ENCODE measurements around the gene NOL4L. TPM values are rescaled to one million over a fixed set of nuclear protein-coding genes. Genes with fewer than 3 reads are reported as not detected.

NOL4L gene
- total RNA-seq, 1 experiment from 2014 or later, result 31.7 TPM

GRCh38 chr20:32431457-32431856 lies 153.7 kb downstream of the NOL4L start:
- no peaks in the 10 kb centered on the region for H3K9me3 ChIP-seq (ENCODE audit: control insufficient read depth, low read depth, low read length)
- no peaks in the 10 kb centered on the region for H3K79me1 ChIP-seq (ENCODE audit: insufficient read depth, low read depth, low read length, poor library complexity, severe bottlenecking)
- H3K56ac ChIP-seq (ENCODE audit: insufficient read length, low read depth, low read length), result no peak overlapping the region
- no peak overlapping the region for H3T11ph ChIP-seq (ENCODE audit: low read length)
- H2BK120ac ChIP-seq (ENCODE audit: low read depth, low read length, poor library complexity, severe bottlenecking), result no peak overlapping the region
- H4K91ac ChIP-seq (ENCODE audit: insufficient read length, low read depth, low read length), result no peak overlapping the region
- H2BK12ac ChIP-seq (ENCODE audit: insufficient read length, low read depth, low read length), result no peak overlapping the region
- H3K4ac ChIP-seq (ENCODE audit: low read depth, low read length), result no peak overlapping the region
- Mint-ChIP-seq H3K9me3 (no peaks in the 10 kb centered on the region), H3K4me3 (no peak overlapping the region), H3K27ac (no peak overlapping the region), H3K4me1 (no peaks in the 10 kb centered on the region), H3K36me3 (ENCODE audit: insufficient read depth in 1 of 3, low read depth in 3 of 3) (peaks cover 13 to 53% (median 40%) of the 10 kb centered on the region in 3 experiments; a peak in 5 of 7 replicates), H3K27me3 (ENCODE audit: low read depth) (no peaks in the 10 kb centered on the region)
- H3K4me1 ChIP-seq (ENCODE audit: insufficient read depth, low read length), result no peaks in the 10 kb centered on the region
- no peak overlapping the region for H2AFZ ChIP-seq (ENCODE audit: low read length)
- H4K5ac ChIP-seq (ENCODE audit: insufficient read length, low read depth, low read length), result no peak overlapping the region
- DNase-seq, result no peak
- no peaks in the 10 kb centered on the region for H3K27me3 ChIP-seq (ENCODE audit: insufficient read depth, low read length)
- no peak overlapping the region for H3K14ac ChIP-seq (ENCODE audit: insufficient read depth, low read length)
- no peak overlapping the region for H4K8ac ChIP-seq (replicated peaks; ENCODE audit: insufficient read length, low read depth, low read length)
- WGBS (ENCODE audit: extremely low coverage, insufficient read length, low lambda C conversion rate), result no CpG with 5 or more reads among the region's 12 CpGs
- H4K20me1 ChIP-seq (ENCODE audit: control insufficient read depth, insufficient read depth, insufficient read length), result no peaks in the 10 kb centered on the region
- no peak overlapping the region for H2AK5ac ChIP-seq (ENCODE audit: insufficient read length, low read length)
- TF ChIP-seq CTCF (conservative IDR thresholded peaks at IDR 0.05), result no peak
- no peaks in the 10 kb centered on the region for H3K79me2 ChIP-seq (ENCODE audit: insufficient read depth, low read length)
- H3K4me2 ChIP-seq (ENCODE audit: insufficient read depth, insufficient read length, low read length), result no peak overlapping the region
- H2BK20ac ChIP-seq (ENCODE audit: low read depth, low read length, poor library complexity, severe bottlenecking), result no peak overlapping the region
- no peaks in the 10 kb centered on the region for H3K23me2 ChIP-seq (ENCODE audit: insufficient read length, low read depth, low read length, poor library complexity, severe bottlenecking)
- H2BK15ac ChIP-seq (ENCODE audit: low read depth, low read length), result no peak overlapping the region
- no peak overlapping the region for H3K9ac ChIP-seq (ENCODE audit: extremely low read depth, insufficient read length, low read length)
- H3K18ac ChIP-seq (ENCODE audit: insufficient read length, low read depth, low read length), result no peak overlapping the region
- no peak overlapping the region for H3K23ac ChIP-seq (ENCODE audit: insufficient read length, low read depth, low read length)
- no peak overlapping the region for H2BK5ac ChIP-seq (ENCODE audit: insufficient read length, low read length)
- no peak overlapping the region for H3K27ac ChIP-seq (ENCODE audit: insufficient read length, low read depth, low read length)
